GM19035 (cell line): ENCODE measurements around the gene NPIPB8.
"Not testable (repeated sequence)": the region's sequence is repeated elsewhere in the genome, so short reads cannot be mapped to it uniquely, and the experiment has no call there.

Experiments used
- ATAC-seq: cut with Tn5 transposase; IDR thresholded peaks from one replicate; pipeline ENCODE4 v1.9.1; 2021; ENCODE audit not compliant: unreplicated experiment

NPIPB8 gene

GRCh38 chr16:28606291-28607115 is 31.4 kb upstream of the NPIPB8 start:
- no peak for ATAC-seq

- ATAC-seq = no peak
These were observed 30.7 kb upstream of the NPIPB8 start for GRCh38 chr16:28607116-28607623.

- ATAC-seq = not testable (repeated sequence)
These were observed 30.0 kb upstream of the NPIPB8 start for GRCh38 chr16:28607681-28608495.

- not testable (repeated sequence) for ATAC-seq
These were observed 29.4 kb upstream of the NPIPB8 start for GRCh38 chr16:28608496-28608808.

- not testable (repeated sequence) for ATAC-seq
These were observed 28.8 kb upstream of the NPIPB8 start for GRCh38 chr16:28608867-28609596.

- ATAC-seq = no peak
These were observed 28.0 kb upstream of the NPIPB8 start, which contains the start of gene SULT1A1 for GRCh38 chr16:28609631-28610594. Gene SULT1A1, minus strand, starts transcription at chr16:28610044. Its CDS starts 1,189 bp downstream, at chr16:28608855.

- ATAC-seq = no peak
These were observed 27.2 kb upstream of the NPIPB8 start for GRCh38 chr16:28610595-28611191.

GRCh38 chr16:28612359-28613280 is 25.2 kb upstream of the NPIPB8 start:
- peak; percentile 67 for ATAC-seq

GRCh38 chr16:28613912-28614311 is 24.0 kb upstream of the NPIPB8 start:
- ATAC-seq = not testable (repeated sequence)

GRCh38 chr16:28614561-28614960 is 23.3 kb upstream of the NPIPB8 start:
- not testable (repeated sequence) for ATAC-seq

- not testable (repeated sequence) for ATAC-seq
These were observed 22.2 kb upstream of the NPIPB8 start for GRCh38 chr16:28615486-28616223.

- not testable (repeated sequence) for ATAC-seq
These were observed 21.7 kb upstream of the NPIPB8 start for GRCh38 chr16:28616224-28616577.

GRCh38 chr16:28616636-28617035 is 21.2 kb upstream of the NPIPB8 start:
- ATAC-seq = no peak

- no peak for ATAC-seq
These were observed 20.0 kb upstream of the NPIPB8 start for GRCh38 chr16:28617874-28618273.

GRCh38 chr16:28620316-28620715 is 17.5 kb upstream of the NPIPB8 start:
- not testable (repeated sequence) for ATAC-seq

GRCh38 chr16:28621481-28622155 is 16.2 kb upstream of the NPIPB8 start:
- ATAC-seq = no peak

GRCh38 chr16:28622532-28623171 is 15.2 kb upstream of the NPIPB8 start:
- ATAC-seq = not testable (repeated sequence)
